Measurements from ENCODE around the gene ZNF503. TPM values are rescaled to one million over a fixed set of nuclear protein-coding genes. Genes with fewer than 3 reads are reported as not detected.
A peak's percentile ranks its signal among the peaks of the same experiment; 100 is the strongest.

Gene ZNF503
- total and polyA plus RNA-seq, 5 experiments from 2014 or later, result 0.11 to 0.13 TPM; not detected in 3

GRCh38 chr10:75440271-75440793, 38.8 kb upstream of the ZNF503 start:
- ATAC-seq, result no peak
- H3K27ac Mint-ChIP-seq, result no peak overlapping the region
- H3K27me3 Mint-ChIP-seq, result peaks cover 16 to 55% (median 19%) of the 10 kb centered on the region in 5 donors
- H3K9me3 Mint-ChIP-seq, result peaks cover 10 to 32% (median 19%) of the 10 kb centered on the region in 9 donors
- H3K4me1 Mint-ChIP-seq, result no peaks in the 10 kb centered on the region
- H3K36me3 Mint-ChIP-seq, result peaks cover 0 to 20% (median 4%) of the 10 kb centered on the region in 3 donors
- POLR2A ChIA-PET, result no interaction called here
- no peak for DNase-seq
- H3K4me3 Mint-ChIP-seq, result no peak overlapping the region

- Mint-ChIP-seq H3K27ac (no peak overlapping the region), H3K4me1 (no peaks in the 10 kb centered on the region), H3K4me3 (no peak overlapping the region), H3K27me3 (peaks cover 19 to 60% (median 24%) of the 10 kb centered on the region in 5 donors), H3K36me3 (peaks cover 0 to 20% (median 4%) of the 10 kb centered on the region in 3 donors), H3K9me3 (peaks cover 10 to 29% (median 19%) of the 10 kb centered on the region in 9 donors)
- no peak for ATAC-seq
- POLR2A ChIA-PET, result no interaction called here
- DNase-seq, result no peak
These were observed 38.2 kb upstream of the ZNF503 start for GRCh38 chr10:75439811-75440210.

- DNase-seq (no peak), ATAC-seq (no peak)
- H3K36me3 Mint-ChIP-seq, result peaks cover 0 to 10% (median 4%) of the 10 kb centered on the region in 3 donors
- H3K9me3 Mint-ChIP-seq, result peaks cover 6 to 15% (median 11%) of the 10 kb centered on the region in 9 donors
- POLR2A ChIA-PET, result no interaction called here
- H3K4me1 Mint-ChIP-seq, result no peaks in the 10 kb centered on the region
- no peak overlapping the region for H3K4me3 Mint-ChIP-seq
- no peak overlapping the region for H3K27ac Mint-ChIP-seq
- H3K27me3 Mint-ChIP-seq, result peaks cover 19 to 75% (median 34%) of the 10 kb centered on the region in 5 donors
These were observed 36.7 kb upstream of the ZNF503 start for GRCh38 chr10:75438275-75438674.

- Mint-ChIP-seq H3K9me3 (peaks cover 4 to 10% (median 7%) of the 10 kb centered on the region in 9 donors), H3K27me3 (peaks cover 23 to 81% (median 38%) of the 10 kb centered on the region in 5 donors), H3K4me3 (no peak overlapping the region), H3K36me3 (peaks cover 0 to 7% (median 4%) of the 10 kb centered on the region in 3 donors), H3K4me1 (no peaks in the 10 kb centered on the region), H3K27ac (no peak overlapping the region)
- DNase-seq (no peak), ATAC-seq (no peak)
- POLR2A ChIA-PET, result no interaction called here
These were observed 36.1 kb upstream of the ZNF503 start for GRCh38 chr10:75437693-75438092.

GRCh38 chr10:75436896-75437295, 35.3 kb upstream of the ZNF503 start:
- Mint-ChIP-seq H3K27me3 (peaks cover 28 to 81% (median 46%) of the 10 kb centered on the region in 5 donors), H3K36me3 (no peaks in the 10 kb centered on the region), H3K4me3 (no peak overlapping the region), H3K9me3 (peaks cover 0 to 3% (median 0%) of the 10 kb centered on the region in 9 donors), H3K4me1 (peaks cover 0 to 5% (median 3%) of the 10 kb centered on the region in 4 donors), H3K27ac (no peak overlapping the region)
- DNase-seq (no peak), ATAC-seq (no peak)
- POLR2A ChIA-PET, result no interaction called here

- POLR2A ChIA-PET, result no interaction called here
- peaks cover 0 to 3% (median 0%) of the 10 kb centered on the region in 9 donors for H3K9me3 Mint-ChIP-seq
- H3K36me3 Mint-ChIP-seq, result no peaks in the 10 kb centered on the region
- no peak overlapping the region for H3K27ac Mint-ChIP-seq
- H3K4me1 Mint-ChIP-seq, result peaks cover 0 to 11% (median 6%) of the 10 kb centered on the region in 4 donors
- H3K4me3 Mint-ChIP-seq, result no peak overlapping the region
- DNase-seq (no peak), ATAC-seq (no peak)
- peaks cover 33 to 85% (median 54%) of the 10 kb centered on the region in 5 donors for H3K27me3 Mint-ChIP-seq
These were observed 33.7 kb upstream of the ZNF503 start for GRCh38 chr10:75435291-75435690.

- ATAC-seq (no peak), DNase-seq (no peak)
- POLR2A ChIA-PET, result no interaction called here
- Mint-ChIP-seq H3K36me3 (no peaks in the 10 kb centered on the region), H3K27ac (no peak overlapping the region), H3K4me1 (peaks cover 0 to 11% (median 6%) of the 10 kb centered on the region in 4 donors), H3K9me3 (peaks cover 0 to 3% (median 0%) of the 10 kb centered on the region in 9 donors), H3K4me3 (no peak overlapping the region), H3K27me3 (peaks cover 33 to 85% (median 54%) of the 10 kb centered on the region in 5 donors)
These were observed 32.7 kb upstream of the ZNF503 start for GRCh38 chr10:75434291-75434690.

- POLR2A ChIA-PET, result no interaction called here
- DNase-seq (no peak), ATAC-seq (no peak)
- no peak overlapping the region for H3K27ac Mint-ChIP-seq
- no peaks in the 10 kb centered on the region for H3K36me3 Mint-ChIP-seq
- H3K27me3 Mint-ChIP-seq, result peaks cover 41 to 87% (median 56%) of the 10 kb centered on the region in 5 donors
- no peak overlapping the region for H3K4me3 Mint-ChIP-seq
- peaks cover 0 to 11% (median 6%) of the 10 kb centered on the region in 4 donors for H3K4me1 Mint-ChIP-seq
- H3K9me3 Mint-ChIP-seq, result peaks cover 0 to 3% (median 0%) of the 10 kb centered on the region in 9 donors
These were observed 31.7 kb upstream of the ZNF503 start for GRCh38 chr10:75433216-75433615.

GRCh38 chr10:75432763-75433162, 31.2 kb upstream of the ZNF503 start:
- POLR2A ChIA-PET, result no interaction called here
- H3K27me3 Mint-ChIP-seq, result peaks cover 41 to 90% (median 55%) of the 10 kb centered on the region in 5 donors
- peaks cover 0 to 11% (median 6%) of the 10 kb centered on the region in 4 donors for H3K4me1 Mint-ChIP-seq
- DNase-seq (no peak), ATAC-seq (no peak)
- peak overlapping the region in 2 of 10 donors; percentile 36 to 42 for H3K4me3 Mint-ChIP-seq
- no peak overlapping the region for H3K27ac Mint-ChIP-seq
- H3K9me3 Mint-ChIP-seq, result peaks cover 0 to 3% (median 0%) of the 10 kb centered on the region in 9 donors
- no peaks in the 10 kb centered on the region for H3K36me3 Mint-ChIP-seq

- peaks cover 0 to 3% (median 0%) of the 10 kb centered on the region in 9 donors for H3K9me3 Mint-ChIP-seq
- no peak overlapping the region for H3K27ac Mint-ChIP-seq
- DNase-seq (no peak), ATAC-seq (no peak)
- H3K4me1 Mint-ChIP-seq, result peaks cover 0 to 11% (median 6%) of the 10 kb centered on the region in 4 donors
- H3K4me3 Mint-ChIP-seq, result peak overlapping the region in 7 of 10 donors; percentile 30 to 79 (median 70)
- POLR2A ChIA-PET, result no interaction called here
- H3K36me3 Mint-ChIP-seq, result no peaks in the 10 kb centered on the region
- peaks cover 40 to 84% (median 51%) of the 10 kb centered on the region in 5 donors for H3K27me3 Mint-ChIP-seq
These were observed 30.6 kb upstream of the ZNF503 start for GRCh38 chr10:75432176-75432575.

GRCh38 chr10:75431180-75432111, 29.9 kb upstream of the ZNF503 start, which contains the start of gene LRMDA:
Gene LRMDA (plus strand): TSS chr10:75431624.
- peaks cover 0 to 3% (median 0%) of the 10 kb centered on the region in 9 donors for H3K9me3 Mint-ChIP-seq
- POLR2A ChIA-PET, result no interaction called here
- no peaks in the 10 kb centered on the region for H3K36me3 Mint-ChIP-seq
- H3K4me1 Mint-ChIP-seq, result peaks cover 0 to 11% (median 6%) of the 10 kb centered on the region in 4 donors
- DNase-seq (no peak), ATAC-seq (no peak)
- peak within 1 kb of the TSS in 1 of 10 donors; percentile 51 for H3K27ac Mint-ChIP-seq
- peaks cover 40 to 77% (median 48%) of the 10 kb centered on the region in 5 donors for H3K27me3 Mint-ChIP-seq
- H3K4me3 Mint-ChIP-seq, result peak within 1 kb of the TSS in 9 of 10 donors; percentile 39 to 79 (median 68)

GRCh38 chr10:75430000-75430763, 28.6 kb upstream of the ZNF503 start:
- H3K27me3 Mint-ChIP-seq, result peaks cover 37 to 64% (median 47%) of the 10 kb centered on the region in 5 donors
- POLR2A ChIA-PET, result no interaction called here
- peaks cover 0 to 11% (median 6%) of the 10 kb centered on the region in 4 donors for H3K4me1 Mint-ChIP-seq
- H3K36me3 Mint-ChIP-seq, result no peaks in the 10 kb centered on the region
- peak overlapping the region in 1 of 10 donors; percentile 51 for H3K27ac Mint-ChIP-seq
- DNase-seq, result no peak
- ATAC-seq, result no peak
- H3K9me3 Mint-ChIP-seq, result peaks cover 0 to 3% (median 0%) of the 10 kb centered on the region in 9 donors
- H3K4me3 Mint-ChIP-seq, result peak overlapping the region in 4 of 10 donors; percentile 57 to 72 (median 65)

Data from naive thymus-derived CD8-positive, alpha-beta T cell (primary cell).